Measurements from ENCODE around the gene LRRTM3. TPM values are rescaled to one million over a fixed set of nuclear protein-coding genes. Genes with fewer than 3 reads are reported as not detected.

Gene LRRTM3
- total RNA-seq, 6 experiments from 2014 or later, result not detected

DNA sequence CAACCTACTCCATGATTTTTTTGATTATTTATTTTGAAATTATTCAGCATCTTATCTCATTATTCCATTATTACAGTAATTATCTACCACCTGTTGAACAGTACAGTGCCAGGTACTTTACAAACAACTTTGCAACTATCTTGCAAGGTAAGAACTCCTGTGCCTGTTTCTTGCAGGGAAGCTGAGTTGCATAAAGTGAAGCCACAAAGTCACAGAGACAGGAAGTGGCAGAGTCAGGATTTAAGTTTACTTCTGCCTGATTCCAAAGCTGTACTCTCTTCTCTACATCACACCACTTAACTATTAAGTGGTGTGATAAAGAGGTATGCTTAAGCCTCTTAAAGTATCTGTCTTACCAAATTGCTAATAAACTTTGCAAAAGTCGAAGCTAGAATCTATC is 80.1 kb downstream of the LRRTM3 start:
- 57% methylated on average over 1 of the region's 1 CpG for WGBS (ENCODE audit: insufficient coverage, low coverage, low lambda C conversion rate, missing lambda C conversion rate)

DNA sequence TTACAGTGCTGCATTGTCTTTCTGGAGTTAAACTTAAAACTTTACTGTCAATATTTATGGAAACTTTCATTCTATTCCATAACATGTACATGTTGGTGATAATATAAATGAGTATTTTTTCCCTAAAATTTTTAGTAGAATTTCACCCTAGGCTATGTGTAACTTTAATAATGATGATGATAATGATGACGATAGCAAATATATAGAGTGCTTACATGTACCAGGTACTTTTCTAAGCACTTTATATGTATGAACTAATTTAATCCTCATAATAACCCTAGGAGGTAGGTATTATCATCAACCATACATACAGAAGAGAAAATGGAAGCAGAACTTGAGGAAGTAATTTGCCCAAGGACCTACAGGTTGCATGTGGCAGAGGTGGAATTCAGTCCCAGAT is 85.6 kb downstream of the LRRTM3 start:
- Histone ChIP-seq H3K27ac (no peak overlapping the region), H3K27me3 (no peaks in the 10 kb centered on the region), H3K9me3 (no peaks in the 10 kb centered on the region), H3K36me3 (no peaks in the 10 kb centered on the region), H3K4me1 (no peaks in the 10 kb centered on the region), H3K4me3 (no peak overlapping the region)
- WGBS (ENCODE audit: insufficient coverage, low coverage, low lambda C conversion rate, missing lambda C conversion rate), result 100% methylated on average over 1 of the region's 1 CpG
- DNase-seq (no peak), ATAC-seq (no peak)
- TF ChIP-seq POLR2A (IDR thresholded peaks at IDR 0.05), result no peak
- TF ChIP-seq, protein P1, sequence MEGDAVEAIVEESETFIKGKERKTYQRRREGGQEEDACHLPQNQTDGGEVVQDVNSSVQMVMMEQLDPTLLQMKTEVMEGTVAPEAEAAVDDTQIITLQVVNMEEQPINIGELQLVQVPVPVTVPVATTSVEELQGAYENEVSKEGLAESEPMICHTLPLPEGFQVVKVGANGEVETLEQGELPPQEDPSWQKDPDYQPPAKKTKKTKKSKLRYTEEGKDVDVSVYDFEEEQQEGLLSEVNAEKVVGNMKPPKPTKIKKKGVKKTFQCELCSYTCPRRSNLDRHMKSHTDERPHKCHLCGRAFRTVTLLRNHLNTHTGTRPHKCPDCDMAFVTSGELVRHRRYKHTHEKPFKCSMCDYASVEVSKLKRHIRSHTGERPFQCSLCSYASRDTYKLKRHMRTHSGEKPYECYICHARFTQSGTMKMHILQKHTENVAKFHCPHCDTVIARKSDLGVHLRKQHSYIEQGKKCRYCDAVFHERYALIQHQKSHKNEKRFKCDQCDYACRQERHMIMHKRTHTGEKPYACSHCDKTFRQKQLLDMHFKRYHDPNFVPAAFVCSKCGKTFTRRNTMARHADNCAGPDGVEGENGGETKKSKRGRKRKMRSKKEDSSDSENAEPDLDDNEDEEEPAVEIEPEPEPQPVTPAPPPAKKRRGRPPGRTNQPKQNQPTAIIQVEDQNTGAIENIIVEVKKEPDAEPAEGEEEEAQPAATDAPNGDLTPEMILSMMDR (IDR thresholded peaks at IDR 0.05), result no peak
- intact Hi-C loops (cut with DNase I), result no loop called here

More for the DNA sequence above, 80.1 kb downstream of the LRRTM3 start:
- H3K4me3 ChIP-seq, result no peak overlapping the region
- no peak for TF ChIP-seq POLR2A (IDR thresholded peaks at IDR 0.05)
- TF ChIP-seq, protein P1 (IDR thresholded peaks at IDR 0.05), result no peak
- H3K9me3 ChIP-seq, result no peaks in the 10 kb centered on the region
- H3K27me3 ChIP-seq, result no peaks in the 10 kb centered on the region
- H3K36me3 ChIP-seq, result no peaks in the 10 kb centered on the region
- ATAC-seq, result no peak
- no peak overlapping the region for H3K27ac ChIP-seq
- no peak for DNase-seq
- intact Hi-C loops (cut with DNase I), result no loop called here
- no peaks in the 10 kb centered on the region for H3K4me1 ChIP-seq

DNA sequence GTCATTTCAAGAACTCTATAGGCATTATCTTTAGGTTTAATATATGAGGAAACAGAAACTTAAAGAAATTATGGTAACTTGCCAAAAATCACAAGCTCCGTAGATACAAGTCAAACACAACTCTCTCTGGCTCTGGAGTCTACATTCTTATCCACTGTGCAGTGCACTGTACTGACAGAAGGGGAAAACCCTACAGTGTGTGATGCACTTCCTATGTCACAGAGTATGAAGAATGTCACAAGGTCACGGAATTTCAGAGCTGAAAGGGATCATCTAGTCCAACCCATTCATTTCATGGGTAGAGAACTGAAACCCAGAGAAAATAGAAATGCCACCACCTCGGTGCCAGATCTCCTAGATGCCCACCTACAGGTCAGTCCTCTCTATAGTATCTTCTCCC is 86.1 kb downstream of the LRRTM3 start:
- no peak for TF ChIP-seq POLR2A (IDR thresholded peaks at IDR 0.05)
- TF ChIP-seq, protein P1 (IDR thresholded peaks at IDR 0.05), result no peak
- Histone ChIP-seq H3K4me3 (no peak overlapping the region), H3K9me3 (no peaks in the 10 kb centered on the region), H3K27me3 (no peaks in the 10 kb centered on the region), H3K4me1 (no peaks in the 10 kb centered on the region), H3K36me3 (no peaks in the 10 kb centered on the region), H3K27ac (no peak overlapping the region)
- ATAC-seq (no peak), DNase-seq (no peak)
- intact Hi-C loops (cut with DNase I), result no loop called here
- 85% methylated on average over 3 of the region's 3 CpGs for WGBS (ENCODE audit: insufficient coverage, low coverage, low lambda C conversion rate, missing lambda C conversion rate)

DNA sequence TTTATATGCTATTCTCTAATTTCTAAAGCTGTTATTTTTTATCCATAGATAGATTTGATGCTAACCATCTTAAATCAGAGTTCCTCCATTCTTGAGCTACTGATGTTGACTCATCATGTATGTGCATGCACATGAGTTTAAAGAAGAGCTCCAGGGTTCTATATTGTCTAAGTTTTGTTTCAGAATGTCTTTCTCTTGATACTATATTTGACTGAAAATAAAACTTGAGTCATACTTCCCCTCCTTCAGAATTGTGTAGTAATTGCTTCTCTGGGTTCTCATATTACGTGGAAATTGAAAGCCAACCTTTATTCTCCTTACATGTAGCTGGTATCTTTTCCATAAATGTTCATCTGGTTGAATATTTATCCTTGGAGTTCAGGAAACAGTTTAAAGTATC is 89.4 kb downstream of the LRRTM3 start:
- no peak for ATAC-seq

More for the DNA sequence above, 89.4 kb downstream of the LRRTM3 start:
- WGBS (ENCODE audit: insufficient coverage, low coverage, low lambda C conversion rate, missing lambda C conversion rate), result 73% methylated on average over 1 of the region's 1 CpG
- Histone ChIP-seq H3K4me3 (no peak overlapping the region), H3K27ac (no peak overlapping the region), H3K36me3 (no peaks in the 10 kb centered on the region), H3K4me1 (no peaks in the 10 kb centered on the region), H3K27me3 (no peaks in the 10 kb centered on the region), H3K9me3 (no peaks in the 10 kb centered on the region)
- intact Hi-C loops (cut with DNase I), result no loop called here
- TF ChIP-seq, protein P1 (IDR thresholded peaks at IDR 0.05), result no peak
- TF ChIP-seq POLR2A (IDR thresholded peaks at IDR 0.05), result no peak
- DNase-seq, result no peak
